ENCODE results near the gene SRC.
"Not testable (repeated sequence)": the region's sequence is repeated elsewhere in the genome, so short reads cannot be mapped to it uniquely, and the experiment has no call there.

SRC gene

GRCh38 chr20:37337208-37337991 is 8.5 kb upstream of the SRC start:
- DNase-seq = no peak

GRCh38 chr20:37338380-37338779 is 7.6 kb upstream of the SRC start:
- not testable (repeated sequence) for DNase-seq

GRCh38 chr20:37339208-37339607 is 6.7 kb upstream of the SRC start:
- DNase-seq = no peak

- DNase-seq = not testable (repeated sequence)
Measured at GRCh38 chr20:37339764-37340109, 6.2 kb upstream of the SRC start.

- no peak for DNase-seq
Measured at GRCh38 chr20:37340998-37341397, 4.9 kb upstream of the SRC start.

GRCh38 chr20:37341632-37342031 is 4.3 kb upstream of the SRC start:
- peak; percentile 28 for DNase-seq

- DNase-seq = no peak
Measured at GRCh38 chr20:37342231-37343177, 3.4 kb upstream of the SRC start.

- DNase-seq = no peak
Measured at GRCh38 chr20:37343212-37343993, 2.5 kb upstream of the SRC start.

GRCh38 chr20:37343994-37344355 is 2.0 kb upstream of the SRC start:
- no peak for DNase-seq

GRCh38 chr20:37344506-37345338 is 1.2 kb upstream of the SRC start:
- DNase-seq = no peak

- no peak for DNase-seq
Measured at GRCh38 chr20:37346236-37346534, 245 bp downstream of the SRC start.

- DNase-seq = no peak
Measured at GRCh38 chr20:37346535-37347346, 801 bp downstream of the SRC start.

GRCh38 chr20:37347347-37347823 is 1.4 kb downstream of the SRC start:
- no peak for DNase-seq

GRCh38 chr20:37347891-37348791 is 2.2 kb downstream of the SRC start:
- DNase-seq = no peak

GRCh38 chr20:37348792-37349516 is 3.0 kb downstream of the SRC start:
- no peak for DNase-seq

GRCh38 chr20:37349517-37350491 is 3.9 kb downstream of the SRC start:
- DNase-seq = no peak

GRCh38 chr20:37350649-37351574 is 5.0 kb downstream of the SRC start:
- no peak for DNase-seq
